GM23248 (cell line): ENCODE data around the gene GJA8. TPM values are rescaled to one million over a fixed set of nuclear protein-coding genes. Genes with fewer than 3 reads are reported as not detected.
"Not testable (repeated sequence)": the region's sequence is repeated elsewhere in the genome, so short reads cannot be mapped to it uniquely, and the experiment has no call there.

Experiments used
- DNase-seq: peaks from one replicate; pipeline ENCODE4 v3.0.0-alpha.2; 2015
- H2AFZ ChIP-seq: fragments of 200-600 bp; sonication (generic); 2 replicates; pipeline ENCODE4 v1.6.1; 2016; ENCODE audit warnings: antibody characterized with exemption
- H3F3A ChIP-seq: fragments of 200-600 bp; sonication (generic); 2 replicates; pipeline ENCODE4 v1.6.1; 2016; ENCODE audit warnings: mild to moderate bottlenecking, antibody characterized with exemption, mixed run types; ENCODE audit not compliant: insufficient read depth
- H3K27ac ChIP-seq: fragments of 200-600 bp; sonication (generic); 2 replicates; pipeline ENCODE4 v1.5.1; 2016; ENCODE audit warnings: mild to moderate bottlenecking
- H3K27me3 ChIP-seq: fragments of 200-600 bp; sonication (generic); replicated peaks from 2 replicates; pipeline ENCODE4 v1.6.1; 2016; ENCODE audit warnings: mild to moderate bottlenecking; ENCODE audit not compliant: insufficient read depth
- H3K36me3 ChIP-seq: fragments of 200-600 bp; sonication (generic); 2 replicates; pipeline ENCODE4 v1.6.1; 2016; ENCODE audit warnings: low read depth, mild to moderate bottlenecking
- H3K4me1 ChIP-seq: fragments of 200-600 bp; sonication (generic); 2 replicates; pipeline ENCODE4 v1.6.1; 2016; ENCODE audit warnings: mild to moderate bottlenecking; ENCODE audit not compliant: insufficient read depth
- H3K4me2 ChIP-seq: fragments of 200-600 bp; sonication (generic); one replicate; pipeline ENCODE4 v1.6.1; 2016; ENCODE audit warnings: mild to moderate bottlenecking; ENCODE audit not compliant: unreplicated experiment
- H3K4me3 ChIP-seq: fragments of 200-600 bp; sonication (generic); 2 replicates; pipeline ENCODE4 v1.5.1; 2016; ENCODE audit warnings: mild to moderate bottlenecking
- H3K79me2 ChIP-seq: fragments of 200-600 bp; sonication (generic); 2 replicates; pipeline ENCODE4 v1.6.1; 2016; ENCODE audit warnings: mild to moderate bottlenecking; ENCODE audit not compliant: insufficient read depth
- H3K9ac ChIP-seq: fragments of 200-600 bp; sonication (generic); 2 replicates; pipeline ENCODE4 v1.6.1; 2016; ENCODE audit warnings: mild to moderate bottlenecking
- H3K9me2 ChIP-seq: fragments of 200-600 bp; sonication (generic); 2 replicates; pipeline ENCODE4 v1.6.1; 2016; ENCODE audit warnings: mixed run types, mild to moderate bottlenecking, moderate library complexity; ENCODE audit not compliant: insufficient read depth
- H3K9me3 ChIP-seq: fragments of 200-600 bp; sonication (generic); one replicate; pipeline ENCODE4 v1.6.1; 2017; ENCODE audit warnings: low read depth
- H4K20me1 ChIP-seq: fragments of 200-600 bp; sonication (generic); 2 replicates; pipeline ENCODE4 v1.6.0; 2016; ENCODE audit not compliant: insufficient read depth
- WGBS, 2 experiments: methylation state at CpG; one replicate each; pipeline ENCODE4 v1.1.6; 2015 to 2017; ENCODE audit warnings: low lambda C conversion rate in 2 of 2, low coverage in 1 of 2; ENCODE audit errors: missing lambda C conversion rate in 2 of 2; 5-methylcytosine and 5-hydroxymethylcytosine counted together
- in situ Hi-C: fragments of 300-500 bp; cut with MboI; formaldehyde crosslinking; loops from 2 replicates; pipeline ENCODE4 v1.15.0; 2020
- polyA plus RNA-seq: library from polyadenylated mRNA; unstranded; fragments of >200 nt; fragmentation: Nextera tagmentation; extraction: Ambion mirVana; gene quantifications from 2 replicates; pipeline ENCODE4 v1.2.1, GENCODE V29; 2016
- total RNA-seq: library from RNA; depleted of rRNA; stranded (reverse); fragments of >200 nt; shearing (Covaris generic); gene quantifications from 2 replicates; pipeline ENCODE4 v1.2.3, GENCODE V29; 2014; rRNA removed

GJA8 gene
- total and polyA plus RNA-seq, 2 experiments from 2014 or later, result not detected

DNA sequence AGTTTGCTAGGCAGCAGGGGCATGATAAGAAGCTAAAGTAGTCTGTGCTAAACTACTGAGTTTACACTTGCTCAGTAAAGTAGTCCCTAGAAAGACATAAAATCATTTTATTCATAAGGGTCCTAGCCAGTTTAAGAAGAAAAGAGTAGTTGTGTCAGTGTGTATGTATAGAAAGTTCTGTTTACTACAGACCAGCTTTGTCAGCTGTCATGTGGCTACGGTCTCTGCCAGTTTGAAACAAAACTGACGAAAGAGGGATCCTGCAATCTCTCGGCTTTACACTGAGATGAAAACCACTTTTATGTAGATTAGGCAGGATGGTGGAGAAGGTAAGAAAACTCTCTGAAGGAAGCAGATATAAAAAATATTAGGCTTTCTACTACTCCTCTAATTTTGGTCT, 32.7 kb downstream of the GJA8 start:
- not testable (repeated sequence) for DNase-seq, H3K9me3 ChIP-seq
- 96 to 97% methylated on average over 3 of the region's 3 CpGs for WGBS, 2 experiments

DNA sequence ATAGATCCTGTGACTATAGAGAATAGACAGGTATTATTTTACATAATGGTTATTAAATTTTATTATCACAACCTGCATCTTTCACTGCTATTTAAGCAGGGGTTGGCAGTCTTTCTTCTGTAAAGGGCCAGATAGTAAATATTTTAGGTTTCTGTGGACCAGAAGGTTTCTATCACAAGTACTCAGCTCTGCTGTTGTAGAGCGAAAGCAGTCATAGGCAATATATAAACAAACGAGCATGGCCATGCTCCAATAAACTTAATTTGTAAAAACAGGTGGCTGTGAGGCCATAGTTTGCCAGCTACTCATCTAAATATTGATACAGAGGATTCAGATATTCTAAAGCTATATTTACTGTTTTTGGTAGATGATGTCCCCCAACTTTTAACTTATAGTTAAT, 37.9 kb downstream of the GJA8 start:
- H3K4me1 ChIP-seq, H3K36me3 ChIP-seq, H2AFZ ChIP-seq, H3K4me3 ChIP-seq, in situ Hi-C loops, H3K27ac ChIP-seq, H3K9me2 ChIP-seq, H3K9ac ChIP-seq, H4K20me1 ChIP-seq, H3K4me2 ChIP-seq, DNase-seq, H3F3A ChIP-seq, H3K27me3 ChIP-seq, H3K79me2 ChIP-seq, H3K9me3 ChIP-seq: not testable (repeated sequence)
- 69% methylated on average over 2 of the region's 2 CpGs for WGBS, 2 experiments

More for the DNA sequence above, 32.7 kb downstream of the GJA8 start:
- H3F3A ChIP-seq, H3K36me3 ChIP-seq, H3K27ac ChIP-seq, H4K20me1 ChIP-seq, H3K4me2 ChIP-seq, H3K9ac ChIP-seq, H3K27me3 ChIP-seq, H2AFZ ChIP-seq, H3K4me1 ChIP-seq, H3K9me2 ChIP-seq, in situ Hi-C loops, H3K4me3 ChIP-seq: not testable (repeated sequence)
- peaks cover 14% of the 10 kb centered on the region for H3K79me2 ChIP-seq

DNA sequence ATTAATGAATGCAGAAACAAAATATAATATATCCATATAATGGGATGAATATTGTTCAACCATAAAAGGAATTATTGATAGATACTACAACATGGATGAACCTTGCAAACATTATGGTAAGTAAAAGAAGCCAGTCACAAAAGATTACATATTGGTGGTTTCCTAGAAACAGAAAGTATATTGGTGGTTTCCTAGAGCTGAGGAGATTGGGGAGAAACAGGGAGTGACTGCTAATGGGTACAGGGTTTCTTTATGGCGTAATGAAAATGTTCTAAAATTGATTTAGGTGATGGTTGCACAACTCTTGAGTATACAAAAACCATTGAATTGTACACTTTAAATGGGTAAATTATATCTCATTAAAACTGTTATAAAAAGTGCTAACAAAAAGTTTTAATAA, 40.0 kb downstream of the GJA8 start:
- DNase-seq, H3K4me2 ChIP-seq, in situ Hi-C loops, H4K20me1 ChIP-seq, H3K36me3 ChIP-seq, H3F3A ChIP-seq, H3K9me2 ChIP-seq, H3K79me2 ChIP-seq, H3K9ac ChIP-seq, H2AFZ ChIP-seq, H3K27me3 ChIP-seq, H3K4me3 ChIP-seq, H3K9me3 ChIP-seq, H3K27ac ChIP-seq, H3K4me1 ChIP-seq: not testable (repeated sequence)
- WGBS, 2 experiments, result no CpG with 5 or more reads among the region's 1 CpG

GRCh38 chr1:147949517-147949916, 46.9 kb downstream of the GJA8 start:
- H3K4me1 ChIP-seq, H3K4me2 ChIP-seq, in situ Hi-C loops, H3K4me3 ChIP-seq, H3F3A ChIP-seq, DNase-seq, H3K9ac ChIP-seq, H3K79me2 ChIP-seq, H3K36me3 ChIP-seq, H3K9me2 ChIP-seq, H2AFZ ChIP-seq, H3K27me3 ChIP-seq, H3K27ac ChIP-seq, H4K20me1 ChIP-seq, H3K9me3 ChIP-seq: not testable (repeated sequence)
- 97% methylated on average over 29 of the region's 35 CpGs; no CpG with 5 or more reads in 1 of the 2 experiments for WGBS, 2 experiments

Other genes starting within 250 kb of the GJA8 start
- 6.1 and 9.1 TPM in 2 replicates for gene ACP6, start 232.3 kb upstream of the GJA8 start, total RNA-seq
- 9.3 and 11.0 TPM in 2 replicates for gene ACP6, start 232.3 kb upstream of the GJA8 start, polyA plus RNA-seq
- gene GJA5, start 142.2 kb upstream of the GJA8 start, total RNA-seq, result 2.3 and 3.2 TPM in 2 replicates
- gene GJA5, start 142.2 kb upstream of the GJA8 start, polyA plus RNA-seq, result 1.8 and 1.9 TPM in 2 replicates
- gene GPR89B, start 25.6 kb downstream of the GJA8 start, total RNA-seq, result 18.7 and 20.8 TPM in 2 replicates
- 13.3 and 14.4 TPM in 2 replicates for gene GPR89B, start 25.6 kb downstream of the GJA8 start, polyA plus RNA-seq
- 2.7 and 5.7 TPM in 2 replicates for gene NBPF11, start 249.5 kb downstream of the GJA8 start, total RNA-seq
- gene NBPF11, start 249.5 kb downstream of the GJA8 start, polyA plus RNA-seq, result 3.1 and 3.5 TPM in 2 replicates